ENCODE data around the gene EIF2D. TPM values are rescaled to one million over a fixed set of nuclear protein-coding genes. Genes with fewer than 3 reads are reported as not detected.
A peak's percentile ranks its signal among the peaks of the same experiment; 100 is the strongest.

The EIF2D gene
- total and polyA plus RNA-seq, 2 experiments from 2014 or later: 31.4 to 53.4 TPM

GRCh38 chr1:206591696-206592095, 20.6 kb downstream of the EIF2D start:
- Histone ChIP-seq H3K9me2 (ENCODE audit: insufficient read depth) (no peaks in the 10 kb centered on the region), H3K27ac (no peak overlapping the region), H2AFZ (no peak overlapping the region), H3F3A (ENCODE audit: insufficient read depth) (peaks cover 34% of the 10 kb centered on the region), H3K36me3 (ENCODE audit: low read depth) (peaks cover 30% of the 10 kb centered on the region), H3K79me2 (ENCODE audit: insufficient read depth) (no peaks in the 10 kb centered on the region), H4K20me1 (ENCODE audit: insufficient read depth) (no peaks in the 10 kb centered on the region), H3K9ac (no peak overlapping the region), H3K4me3 (no peak overlapping the region), H3K4me2 (ENCODE audit: unreplicated experiment) (no peak overlapping the region), H3K4me1 (ENCODE audit: insufficient read depth) (peaks cover 30% of the 10 kb centered on the region), H3K9me3 (ENCODE audit: low read depth) (no peaks in the 10 kb centered on the region), H3K27me3 (replicated peaks; ENCODE audit: insufficient read depth) (no peaks in the 10 kb centered on the region)
- no peak for TF ChIP-seq EZH2phosphoT487 (IDR thresholded peaks at IDR 0.05; ENCODE audit: insufficient read depth, low read depth)
- in situ Hi-C loops (cut with MboI): no loop called here
- DNase-seq: no peak
- WGBS, 2 experiments (ENCODE audit: low coverage in 1 of 2, low lambda C conversion rate in 2 of 2, missing lambda C conversion rate in 2 of 2): 92 to 93% methylated on average over 9 of the region's 9 CpGs

GRCh38 chr1:206591226-206591625, 21.0 kb downstream of the EIF2D start:
- no peak overlapping the region for H3K9ac ChIP-seq
- no peaks in the 10 kb centered on the region for H4K20me1 ChIP-seq (ENCODE audit: insufficient read depth)
- H3K9me3 ChIP-seq (ENCODE audit: low read depth): no peaks in the 10 kb centered on the region
- 71 to 76% methylated on average over 5 of the region's 5 CpGs for WGBS, 2 experiments (ENCODE audit: low coverage in 1 of 2, low lambda C conversion rate in 2 of 2, missing lambda C conversion rate in 2 of 2)
- TF ChIP-seq EZH2phosphoT487 (IDR thresholded peaks at IDR 0.05; ENCODE audit: insufficient read depth, low read depth): no peak
- TF ChIP-seq EZH2 (IDR thresholded peaks at IDR 0.05; ENCODE audit: insufficient read depth, poor library complexity, severe bottlenecking): no peak
- peaks cover 25% of the 10 kb centered on the region for H3K36me3 ChIP-seq (ENCODE audit: low read depth)
- H3K79me2 ChIP-seq (ENCODE audit: insufficient read depth): no peaks in the 10 kb centered on the region
- peak overlapping the region; percentile 24 for H3K4me2 ChIP-seq (ENCODE audit: unreplicated experiment)
- H3K4me3 ChIP-seq: no peak overlapping the region
- no peak for DNase-seq
- H3K27me3 ChIP-seq (replicated peaks; ENCODE audit: insufficient read depth): no peaks in the 10 kb centered on the region
- H3K4me1 ChIP-seq (ENCODE audit: insufficient read depth): peaks cover 30% of the 10 kb centered on the region
- no peak overlapping the region for H3K27ac ChIP-seq
- no peak overlapping the region for H2AFZ ChIP-seq
- H3F3A ChIP-seq (ENCODE audit: insufficient read depth): peaks cover 34% of the 10 kb centered on the region
- no peaks in the 10 kb centered on the region for H3K9me2 ChIP-seq (ENCODE audit: insufficient read depth)
- in situ Hi-C loops (cut with MboI): no loop called here

- no peak overlapping the region for H3K4me3 ChIP-seq
- H3K4me2 ChIP-seq (ENCODE audit: unreplicated experiment): peak overlapping the region; percentile 35
- peak overlapping the region; percentile 39; the same call in 1 of the 2 replicates for H3K9ac ChIP-seq
- peaks cover 30% of the 10 kb centered on the region for H3K4me1 ChIP-seq (ENCODE audit: insufficient read depth)
- peaks cover 34% of the 10 kb centered on the region for H3F3A ChIP-seq (ENCODE audit: insufficient read depth)
- TF ChIP-seq EZH2 (IDR thresholded peaks at IDR 0.05; ENCODE audit: insufficient read depth, poor library complexity, severe bottlenecking) (no peak), EZH2phosphoT487 (IDR thresholded peaks at IDR 0.05; ENCODE audit: insufficient read depth, low read depth) (no peak)
- H4K20me1 ChIP-seq (ENCODE audit: insufficient read depth): no peaks in the 10 kb centered on the region
- H3K27me3 ChIP-seq (replicated peaks; ENCODE audit: insufficient read depth): no peaks in the 10 kb centered on the region
- no peaks in the 10 kb centered on the region for H3K9me2 ChIP-seq (ENCODE audit: insufficient read depth)
- in situ Hi-C loops (cut with MboI): no loop called here
- H3K79me2 ChIP-seq (ENCODE audit: insufficient read depth): no peaks in the 10 kb centered on the region
- H2AFZ ChIP-seq: no peak overlapping the region
- peaks cover 17% of the 10 kb centered on the region for H3K36me3 ChIP-seq (ENCODE audit: low read depth)
- 54 to 60% methylated on average over 8 of the region's 8 CpGs for WGBS, 2 experiments (ENCODE audit: low coverage in 1 of 2, low lambda C conversion rate in 2 of 2, missing lambda C conversion rate in 2 of 2)
- H3K9me3 ChIP-seq (ENCODE audit: low read depth): no peaks in the 10 kb centered on the region
- H3K27ac ChIP-seq: peak overlapping the region; percentile 79
- DNase-seq: peak; percentile 88
These were observed 22.1 kb downstream of the EIF2D start for GRCh38 chr1:206590025-206590758.

GRCh38 chr1:206589206-206589605, 23.1 kb downstream of the EIF2D start:
- H3K4me2 ChIP-seq (ENCODE audit: unreplicated experiment): peak overlapping the region; percentile 35
- peaks cover 34% of the 10 kb centered on the region for H3F3A ChIP-seq (ENCODE audit: insufficient read depth)
- H3K9me3 ChIP-seq (ENCODE audit: low read depth): no peaks in the 10 kb centered on the region
- no peaks in the 10 kb centered on the region for H3K9me2 ChIP-seq (ENCODE audit: insufficient read depth)
- peaks cover 7% of the 10 kb centered on the region; the same call in 1 of the 2 replicates for H3K36me3 ChIP-seq (ENCODE audit: low read depth)
- H3K4me1 ChIP-seq (ENCODE audit: insufficient read depth): peaks cover 30% of the 10 kb centered on the region
- in situ Hi-C loops (cut with MboI): loop anchor here (10.0 kb wide), 1 partner anchor 84 kb away; the partner anchor contains the start of gene RASSF5
- no peaks in the 10 kb centered on the region for H4K20me1 ChIP-seq (ENCODE audit: insufficient read depth)
- H2AFZ ChIP-seq: no peak overlapping the region
- H3K4me3 ChIP-seq: no peak overlapping the region
- DNase-seq: peak; percentile 95
- H3K79me2 ChIP-seq (ENCODE audit: insufficient read depth): no peaks in the 10 kb centered on the region
- no peak for TF ChIP-seq EZH2phosphoT487 (IDR thresholded peaks at IDR 0.05; ENCODE audit: insufficient read depth, low read depth)
- no peaks in the 10 kb centered on the region for H3K27me3 ChIP-seq (replicated peaks; ENCODE audit: insufficient read depth)
- H3K27ac ChIP-seq: peak overlapping the region; percentile 79
- H3K9ac ChIP-seq: peak overlapping the region; percentile 40
- 3 to 6% methylated on average over 7 of the region's 7 CpGs for WGBS, 2 experiments (ENCODE audit: low coverage in 1 of 2, low lambda C conversion rate in 2 of 2, missing lambda C conversion rate in 2 of 2)

Data from GM23248 (cell line).